ENCODE measurements around the gene ISG20L2.

The ISG20L2 gene

DNA sequence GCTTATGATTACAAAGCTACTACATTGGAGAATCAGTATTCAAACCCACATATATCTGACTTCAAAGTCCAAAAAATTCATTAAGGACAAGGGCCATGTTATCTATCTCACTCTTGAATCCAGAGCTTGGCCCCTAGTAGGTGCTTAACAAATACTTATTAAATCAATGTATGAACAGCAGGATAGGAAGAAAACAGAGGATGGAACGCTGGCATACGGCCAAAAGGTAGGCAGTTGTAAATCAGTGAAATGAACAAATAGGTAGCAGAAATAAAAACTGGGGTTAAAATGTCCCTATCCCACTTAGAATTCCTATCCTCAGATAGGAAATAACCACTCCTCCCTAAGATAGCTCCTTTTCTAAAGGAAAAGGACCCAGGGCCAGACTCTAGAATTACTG, 10.3 kb upstream of the ISG20L2 start:
- TF ChIP-seq CTCF (IDR thresholded peaks at IDR 0.05; ENCODE audit: low read depth, low read length): no peak
- no peak overlapping the region for H3K4me3 ChIP-seq (replicated peaks in 1 of 2; ENCODE audit: low read depth in 2 of 2, low read length in 2 of 2)

GRCh38 chr1:156738407-156738806, 9.8 kb upstream of the ISG20L2 start:
- H3K4me3 ChIP-seq (replicated peaks in 1 of 2; ENCODE audit: low read depth in 2 of 2, low read length in 2 of 2): no peak overlapping the region
- TF ChIP-seq CTCF (IDR thresholded peaks at IDR 0.05; ENCODE audit: low read depth, low read length): no peak

More for the DNA sequence above, 10.3 kb upstream of the ISG20L2 start:
- DNase-seq (ENCODE audit: low read depth in 2 of 2): no peak

DNA sequence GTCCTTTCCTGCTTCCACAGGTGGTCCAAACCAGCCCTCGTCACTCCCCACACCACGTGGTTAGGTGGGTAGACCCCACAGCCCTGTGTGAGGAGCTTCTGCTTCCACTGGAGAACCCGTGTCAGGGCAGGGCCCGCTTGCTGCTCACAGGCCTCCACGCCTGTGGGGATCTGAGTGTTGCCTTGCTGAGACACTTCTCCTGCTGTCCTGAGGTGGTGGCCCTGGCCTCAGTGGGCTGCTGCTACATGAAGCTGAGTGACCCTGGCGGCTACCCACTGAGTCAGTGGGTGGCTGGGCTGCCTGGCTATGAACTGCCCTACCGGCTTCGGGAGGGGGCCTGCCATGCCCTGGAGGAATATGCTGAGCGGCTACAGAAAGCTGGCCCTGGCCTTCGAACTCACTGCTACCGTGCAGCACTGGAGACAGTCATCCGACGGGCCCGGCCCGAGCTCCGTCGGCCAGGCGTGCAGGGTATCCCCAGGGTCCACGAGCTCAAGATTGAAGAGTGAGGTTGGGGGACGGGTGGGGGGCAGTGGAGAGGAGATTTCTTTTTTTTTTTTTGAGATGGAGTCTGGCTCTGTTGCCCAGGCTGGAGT, 5.5 kb upstream of the ISG20L2 start:
- TF ChIP-seq CTCF (IDR thresholded peaks at IDR 0.05; ENCODE audit: low read depth, low read length): no peak
- no peak for DNase-seq (ENCODE audit: low read depth in 2 of 2)
- no peak overlapping the region for H3K4me3 ChIP-seq (replicated peaks in 1 of 2; ENCODE audit: low read depth in 2 of 2, low read length in 2 of 2)

More at GRCh38 chr1:156738407-156738806, 9.8 kb upstream of the ISG20L2 start:
- no peak for DNase-seq (ENCODE audit: low read depth in 2 of 2)

DNA sequence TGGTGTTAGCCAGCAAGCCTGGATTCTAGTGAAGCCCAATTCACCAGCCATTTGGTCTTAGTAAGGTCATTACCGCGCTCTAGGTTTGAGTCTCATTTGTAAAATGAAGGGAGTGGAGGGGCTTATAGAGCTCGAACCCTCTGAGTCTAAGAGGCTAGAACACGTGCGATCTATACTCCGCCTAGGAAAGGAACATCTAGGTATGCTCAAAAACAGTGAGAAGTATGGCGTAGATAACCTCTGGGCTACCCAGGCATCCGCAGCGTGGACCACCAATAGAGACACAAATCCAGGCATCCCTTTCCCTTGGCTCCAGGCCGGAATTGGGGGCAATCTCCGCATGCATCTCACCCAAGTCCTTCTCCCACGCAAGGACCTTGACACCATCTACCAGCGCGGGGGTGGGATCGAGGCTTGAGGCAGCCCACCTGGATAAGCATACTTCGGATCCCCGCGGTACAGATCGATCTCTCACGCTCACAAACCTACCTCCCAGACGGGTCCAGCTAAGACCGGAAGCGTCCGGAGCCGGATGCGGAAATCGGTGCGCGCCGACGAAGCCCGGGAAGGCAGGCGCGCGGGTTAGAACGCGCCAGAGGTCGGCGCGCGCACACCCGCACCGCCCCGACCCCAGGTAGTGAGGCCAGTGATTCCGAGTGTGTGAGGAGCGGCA, 504 bp downstream of the ISG20L2 start, which contains the start of gene METTL25B:
Gene METTL25B (plus strand): TSS at position 544 of the 673 bp plus-strand sequence. CDS start 636 bp downstream, outside the sequence.
- peak within 1 kb of the TSS; percentile 88 to 99 for H3K4me3 ChIP-seq (replicated peaks in 1 of 2; ENCODE audit: low read depth in 2 of 2, low read length in 2 of 2)
- DNase-seq (ENCODE audit: low read depth in 2 of 2): peak; percentile 83
- no peak for TF ChIP-seq CTCF (IDR thresholded peaks at IDR 0.05; ENCODE audit: low read depth, low read length)

DNA sequence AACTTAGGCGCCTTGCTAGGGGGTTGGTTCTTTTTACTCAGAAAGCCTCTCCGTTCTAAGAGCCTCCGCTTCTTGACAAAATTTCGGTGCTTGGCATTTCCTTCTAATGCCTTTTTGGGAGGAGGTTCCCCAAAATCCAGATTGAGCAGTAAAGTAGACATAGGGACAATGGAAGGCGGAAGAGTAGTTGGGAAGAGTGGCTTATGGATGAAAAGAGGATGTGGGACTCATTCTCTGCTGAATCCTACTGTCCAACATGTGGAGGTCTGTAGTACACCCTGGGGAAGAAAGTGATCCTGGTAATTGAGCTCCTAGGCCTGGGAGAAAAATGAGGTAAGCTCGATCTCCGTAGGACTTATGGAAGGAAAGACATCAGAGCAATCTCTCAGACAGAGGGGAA, 1.1 kb downstream of the ISG20L2 start:
- H3K4me3 ChIP-seq (replicated peaks in 1 of 2; ENCODE audit: low read depth in 2 of 2, low read length in 2 of 2): peak overlapping the region; percentile 88 to 99
- DNase-seq (ENCODE audit: low read depth in 2 of 2): no peak
- no peak for TF ChIP-seq CTCF (IDR thresholded peaks at IDR 0.05; ENCODE audit: low read depth, low read length)

GRCh38 chr1:156726549-156727226, 1.9 kb downstream of the ISG20L2 start:
- peak; percentile 76 to 79 for DNase-seq (ENCODE audit: low read depth in 2 of 2)
- TF ChIP-seq CTCF (IDR thresholded peaks at IDR 0.05; ENCODE audit: low read depth, low read length): peak; percentile 64

More at GRCh38 chr1:156726549-156727226, 1.9 kb downstream of the ISG20L2 start:
- H3K4me3 ChIP-seq (replicated peaks in 1 of 2; ENCODE audit: low read depth in 2 of 2, low read length in 2 of 2): peak overlapping the region; percentile 24 to 99

Measured in cardiac fibroblast (primary cell).